NCI-H1694 treated with DMSO at 0.1 percent for 48 hours (cell line): Measurements from ENCODE around the gene DESI2.

ENCODE experiments used
- DNase-seq: peaks from one replicate; lab custom pipeline; 2025; lab: John Stamatoyannopoulos, UW

DESI2 gene

GRCh38 chr1:244652623-244653438 is at the start of gene DESI2:
TSS of gene DESI2 (plus strand) at chr1:244653126. CDS start at chr1:244653314, 188 bp downstream.
- peak; percentile 99 for DNase-seq

GRCh38 chr1:244603498-244603897 is 49.4 kb upstream of the DESI2 start:
- DNase-seq, result peak; percentile 73

GRCh38 chr1:244605835-244606370 is 47.0 kb upstream of the DESI2 start:
- DNase-seq, result no peak

- DNase-seq, result no peak
These were observed 38.7 kb upstream of the DESI2 start for GRCh38 chr1:244614113-244614836.

- DNase-seq, result no peak
These were observed 38.0 kb upstream of the DESI2 start for GRCh38 chr1:244614879-244615278.

- DNase-seq, result no peak
These were observed 37.6 kb upstream of the DESI2 start for GRCh38 chr1:244615301-244615700.

GRCh38 chr1:244626709-244627108 is 26.2 kb upstream of the DESI2 start:
- DNase-seq, result no peak

GRCh38 chr1:244628789-244629188 is 24.1 kb upstream of the DESI2 start:
- DNase-seq, result no peak

- DNase-seq, result no peak
These were observed 19.8 kb upstream of the DESI2 start for GRCh38 chr1:244633140-244633539.

- DNase-seq, result no peak
These were observed 18.4 kb upstream of the DESI2 start for GRCh38 chr1:244634546-244634945.

GRCh38 chr1:244636488-244637259 is 16.3 kb upstream of the DESI2 start:
- no peak for DNase-seq

- DNase-seq, result no peak
These were observed 13.4 kb upstream of the DESI2 start for GRCh38 chr1:244639561-244639960.

- no peak for DNase-seq
These were observed 12.0 kb upstream of the DESI2 start for GRCh38 chr1:244640917-244641316.

GRCh38 chr1:244642526-244642925 is 10.4 kb upstream of the DESI2 start:
- no peak for DNase-seq

GRCh38 chr1:244642988-244643387 is 9.9 kb upstream of the DESI2 start:
- DNase-seq, result no peak

- DNase-seq, result no peak
These were observed 7.5 kb upstream of the DESI2 start for GRCh38 chr1:244645414-244645813.

- DNase-seq, result no peak
These were observed 7.0 kb upstream of the DESI2 start for GRCh38 chr1:244645890-244646289.

GRCh38 chr1:244647819-244648218 is 5.1 kb upstream of the DESI2 start:
- DNase-seq, result no peak

- no peak for DNase-seq
These were observed 837 bp upstream of the DESI2 start for GRCh38 chr1:244651956-244652622.

- DNase-seq, result no peak
These were observed 647 bp downstream of the DESI2 start for GRCh38 chr1:244653439-244654107.
